SK-N-MC (cell line): Measurements from ENCODE around the gene RELN.

ENCODE experiments used
- EZH2 ChIP-seq: fragments of 200-600 bp; sonication (generic); IDR thresholded peaks from one replicate; pipeline ENCODE4 v1.6.1; 2017; ENCODE audit warnings: antibody characterized with exemption
- FOXP2 ChIP-seq: optimal IDR thresholded peaks from 2 replicates; pipeline ENCODE3; 2011; ENCODE audit warnings: mild to moderate bottlenecking, moderate library complexity; ENCODE audit not compliant: insufficient read depth; ENCODE audit errors: extremely low read length, control extremely low read depth
- POLR2AphosphoS5 ChIP-seq: IDR thresholded peaks from 2 replicates; pipeline ENCODE4 v1.6.1; 2012; ENCODE audit warnings: mild to moderate bottlenecking, low read depth, low read length, borderline replicate concordance

DNA sequence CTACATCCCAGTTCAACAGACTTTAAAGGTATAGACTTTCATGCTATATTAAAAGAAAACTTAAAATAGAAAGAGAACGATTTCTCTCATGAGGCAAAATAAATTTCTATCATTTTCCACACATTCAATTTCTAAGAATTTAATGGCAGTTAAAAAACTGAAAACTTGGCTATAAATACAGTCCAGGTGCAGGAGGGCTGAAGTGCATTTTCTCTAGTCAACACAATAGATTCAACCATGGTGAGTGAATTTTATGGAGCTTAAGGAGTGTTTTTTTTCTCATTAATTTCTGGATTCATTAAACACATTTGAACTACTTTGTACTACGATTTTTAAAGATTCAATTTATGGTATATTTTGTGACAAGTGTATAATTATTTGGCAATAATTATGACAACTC lies 302.7 kb downstream of the RELN start:
- no peak for TF ChIP-seq POLR2AphosphoS5
- TF ChIP-seq EZH2: no peak
- TF ChIP-seq FOXP2: no peak
